Stimulated activated memory B cell treated with anti-CD40 and anti-IgM and Interleukin-4, amounts not matched to agents 10 μg/mL and 1 μg/mL and 100 μg/mL, for 72 hours (primary cell): ENCODE measurements around the gene IL1RN.

Experiments
- ATAC-seq: fragments of 150-1000 bp; cut with Tn5 transposase; 2 replicates; pipeline ENCODE4 v1.10.0; 2021
- H3K27ac Mint-ChIP-seq: one replicate; pipeline ENCODE4 v1.8.0; 2022; ENCODE audit warnings: mild to moderate bottlenecking, mixed read lengths
- H3K27me3 Mint-ChIP-seq: one replicate; pipeline ENCODE4 v1.8.0; 2022; ENCODE audit warnings: mixed read lengths
- H3K36me3 Mint-ChIP-seq: one replicate; pipeline ENCODE4 v1.8.0; 2022; ENCODE audit warnings: mixed read lengths
- H3K4me1 Mint-ChIP-seq: one replicate; pipeline ENCODE4 v1.8.0; 2022; ENCODE audit warnings: mixed read lengths
- H3K4me3 Mint-ChIP-seq: one replicate; pipeline ENCODE4 v1.8.0; 2022; ENCODE audit warnings: mild to moderate bottlenecking, moderate library complexity, mixed read lengths
- H3K9me3 Mint-ChIP-seq: one replicate; pipeline ENCODE4 v1.8.0; 2022; ENCODE audit warnings: mixed read lengths

The IL1RN gene

DNA sequence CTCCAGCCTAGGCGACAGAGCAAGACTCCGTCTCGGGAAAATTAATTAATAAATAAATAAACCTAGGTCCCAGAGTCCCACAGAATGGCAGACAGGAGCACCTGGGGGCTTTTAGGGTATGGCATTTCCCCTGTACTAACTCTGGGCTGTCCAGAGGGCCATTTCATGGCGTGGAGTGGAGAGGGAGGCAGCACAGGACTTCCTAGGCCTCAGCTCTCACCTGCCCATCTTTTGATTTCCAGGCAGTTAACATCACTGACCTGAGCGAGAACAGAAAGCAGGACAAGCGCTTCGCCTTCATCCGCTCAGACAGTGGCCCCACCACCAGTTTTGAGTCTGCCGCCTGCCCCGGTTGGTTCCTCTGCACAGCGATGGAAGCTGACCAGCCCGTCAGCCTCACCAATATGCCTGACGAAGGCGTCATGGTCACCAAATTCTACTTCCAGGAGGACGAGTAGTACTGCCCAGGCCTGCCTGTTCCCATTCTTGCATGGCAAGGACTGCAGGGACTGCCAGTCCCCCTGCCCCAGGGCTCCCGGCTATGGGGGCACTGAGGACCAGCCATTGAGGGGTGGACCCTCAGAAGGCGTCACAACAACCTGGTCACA lies 5.1 kb downstream of the IL1RN start:
- Mint-ChIP-seq H3K36me3 (no peaks in the 10 kb centered on the region), H3K4me3 (no peak overlapping the region), H3K9me3 (no peaks in the 10 kb centered on the region), H3K4me1 (peaks cover 16% of the 10 kb centered on the region), H3K27me3 (no peaks in the 10 kb centered on the region), H3K27ac (no peak overlapping the region)
- ATAC-seq = no peak

- Mint-ChIP-seq H3K27ac (no peak overlapping the region), H3K27me3 (no peaks in the 10 kb centered on the region), H3K9me3 (no peaks in the 10 kb centered on the region), H3K36me3 (no peaks in the 10 kb centered on the region), H3K4me1 (peaks cover 16% of the 10 kb centered on the region), H3K4me3 (no peak overlapping the region)
- no peak for ATAC-seq
Measured at GRCh38 chr2:113133704-113134598, 6.6 kb downstream of the IL1RN start.

DNA sequence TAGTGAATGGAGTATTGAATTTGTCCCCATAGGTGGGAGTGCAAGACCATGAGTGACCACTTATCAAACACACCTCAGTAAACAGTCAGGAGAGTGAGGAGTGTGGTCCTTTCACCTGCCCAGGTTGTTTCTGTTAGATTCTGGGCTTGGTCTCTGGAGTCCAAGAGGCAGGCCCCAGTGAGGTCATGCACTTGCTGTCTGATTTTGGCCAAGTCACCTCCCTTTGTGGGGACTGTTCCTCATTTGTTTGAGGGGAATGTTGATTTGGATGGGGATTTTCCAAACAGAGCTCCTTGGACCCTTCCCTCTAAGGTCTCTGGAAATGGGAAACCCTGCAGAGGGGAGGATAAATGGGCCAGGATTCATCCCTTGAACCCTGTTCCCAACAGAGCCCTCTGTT lies 7.3 kb downstream of the IL1RN start:
- peaks cover 18% of the 10 kb centered on the region for H3K4me1 Mint-ChIP-seq
- H3K36me3 Mint-ChIP-seq = no peaks in the 10 kb centered on the region
- ATAC-seq = no peak
- no peak overlapping the region for H3K4me3 Mint-ChIP-seq
- H3K9me3 Mint-ChIP-seq = no peaks in the 10 kb centered on the region
- H3K27ac Mint-ChIP-seq = no peak overlapping the region
- H3K27me3 Mint-ChIP-seq = no peaks in the 10 kb centered on the region

GRCh38 chr2:113135317-113135716 lies 7.9 kb downstream of the IL1RN start:
- Mint-ChIP-seq H3K9me3 (no peaks in the 10 kb centered on the region), H3K4me3 (no peak overlapping the region), H3K36me3 (no peaks in the 10 kb centered on the region), H3K4me1 (peaks cover 18% of the 10 kb centered on the region), H3K27me3 (no peaks in the 10 kb centered on the region), H3K27ac (no peak overlapping the region)
- no peak for ATAC-seq

DNA sequence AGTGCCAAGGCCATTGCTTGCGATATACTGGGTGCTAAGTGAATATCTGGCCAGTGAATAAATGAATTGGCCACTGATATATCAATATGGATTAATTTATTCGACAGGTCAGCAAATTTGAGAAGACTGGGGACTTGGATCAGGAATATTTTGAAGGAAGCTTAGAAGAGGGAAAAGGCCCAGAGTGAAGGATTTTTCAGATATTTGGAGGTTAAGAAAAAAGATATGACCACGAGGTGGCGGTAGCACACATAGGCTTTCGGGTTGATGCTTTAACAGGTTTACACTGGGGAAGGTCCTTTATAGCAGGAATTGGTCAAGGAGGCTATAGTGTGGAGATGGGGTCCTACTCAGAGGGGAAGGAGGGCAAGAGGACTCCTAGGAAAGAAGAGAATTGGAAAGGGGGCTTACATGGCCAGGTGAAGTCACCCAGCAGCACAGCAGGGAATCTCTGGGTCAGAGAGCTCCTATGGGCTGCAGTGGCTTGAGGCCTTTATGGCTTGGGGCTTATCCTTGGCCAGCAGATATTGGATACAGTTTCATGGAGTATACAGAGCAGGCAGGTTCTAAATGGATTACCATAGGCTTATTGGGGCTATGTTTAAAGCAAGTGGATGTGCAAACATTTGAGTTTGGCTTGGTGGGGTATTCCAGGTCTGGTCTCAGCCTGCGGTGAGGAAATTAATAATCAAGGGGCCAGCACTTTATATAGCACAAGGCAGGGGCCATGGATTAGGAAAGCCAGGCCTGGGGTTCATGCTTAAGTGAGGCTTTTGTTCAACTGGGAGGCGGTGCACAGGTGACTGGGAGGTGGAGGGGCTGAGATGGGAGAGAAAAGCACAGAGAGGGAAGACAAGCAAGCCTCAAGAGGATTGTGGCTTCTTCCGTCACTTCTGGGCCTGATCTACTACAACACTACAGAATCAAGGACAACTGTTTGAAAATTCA lies 9.7 kb downstream of the IL1RN start:
- H3K4me3 Mint-ChIP-seq = no peak overlapping the region
- H3K9me3 Mint-ChIP-seq = no peaks in the 10 kb centered on the region
- no peak overlapping the region for H3K27ac Mint-ChIP-seq
- no peaks in the 10 kb centered on the region for H3K27me3 Mint-ChIP-seq
- ATAC-seq = no peak
- H3K4me1 Mint-ChIP-seq = peaks cover 18% of the 10 kb centered on the region
- H3K36me3 Mint-ChIP-seq = no peaks in the 10 kb centered on the region

GRCh38 chr2:113137827-113138226 lies 10.4 kb downstream of the IL1RN start:
- peaks cover 18% of the 10 kb centered on the region for H3K4me1 Mint-ChIP-seq
- H3K27ac Mint-ChIP-seq = peak overlapping the region; percentile 76
- H3K4me3 Mint-ChIP-seq = no peak overlapping the region
- ATAC-seq = no peak
- no peaks in the 10 kb centered on the region for H3K27me3 Mint-ChIP-seq
- no peaks in the 10 kb centered on the region for H3K9me3 Mint-ChIP-seq
- H3K36me3 Mint-ChIP-seq = no peaks in the 10 kb centered on the region

GRCh38 chr2:113138428-113139322 lies 11.3 kb downstream of the IL1RN start:
- Mint-ChIP-seq H3K4me1 (peaks cover 18% of the 10 kb centered on the region), H3K9me3 (no peaks in the 10 kb centered on the region), H3K36me3 (no peaks in the 10 kb centered on the region), H3K27me3 (no peaks in the 10 kb centered on the region), H3K4me3 (peak overlapping the region; percentile 38), H3K27ac (peak overlapping the region; percentile 76)
- ATAC-seq = peak; percentile 73

GRCh38 chr2:113141451-113141850 lies 14.1 kb downstream of the IL1RN start:
- Mint-ChIP-seq H3K4me1 (peaks cover 18% of the 10 kb centered on the region), H3K9me3 (no peaks in the 10 kb centered on the region)

DNA sequence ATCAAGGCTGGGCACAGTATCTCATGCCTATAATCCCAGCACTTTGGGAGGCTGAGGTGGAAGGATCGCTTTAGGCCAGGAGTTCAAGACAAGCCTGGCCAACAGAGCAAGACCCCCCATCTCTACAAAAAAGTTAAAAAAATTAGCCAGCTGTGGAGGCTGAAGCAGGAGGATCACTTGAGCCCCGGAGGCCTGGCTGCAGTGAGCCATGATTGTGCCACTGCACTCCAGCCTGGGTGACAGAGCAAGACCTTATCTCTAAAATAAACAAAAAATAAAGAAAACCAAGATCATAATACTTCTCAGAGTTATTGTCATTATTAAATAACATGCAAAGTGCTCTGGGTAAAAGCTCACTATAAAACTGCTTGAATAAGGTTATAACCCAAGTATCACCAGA lies 14.9 kb downstream of the IL1RN start:
- Mint-ChIP-seq H3K4me3 (no peak overlapping the region), H3K27ac (no peak overlapping the region), H3K27me3 (no peaks in the 10 kb centered on the region), H3K9me3 (no peaks in the 10 kb centered on the region), H3K4me1 (peaks cover 12% of the 10 kb centered on the region), H3K36me3 (no peaks in the 10 kb centered on the region)
- ATAC-seq = no peak

More at GRCh38 chr2:113141451-113141850, 14.1 kb downstream of the IL1RN start:
- no peak for ATAC-seq
- no peaks in the 10 kb centered on the region for H3K27me3 Mint-ChIP-seq
- H3K4me3 Mint-ChIP-seq = no peak overlapping the region
- no peak overlapping the region for H3K27ac Mint-ChIP-seq
- no peaks in the 10 kb centered on the region for H3K36me3 Mint-ChIP-seq

DNA sequence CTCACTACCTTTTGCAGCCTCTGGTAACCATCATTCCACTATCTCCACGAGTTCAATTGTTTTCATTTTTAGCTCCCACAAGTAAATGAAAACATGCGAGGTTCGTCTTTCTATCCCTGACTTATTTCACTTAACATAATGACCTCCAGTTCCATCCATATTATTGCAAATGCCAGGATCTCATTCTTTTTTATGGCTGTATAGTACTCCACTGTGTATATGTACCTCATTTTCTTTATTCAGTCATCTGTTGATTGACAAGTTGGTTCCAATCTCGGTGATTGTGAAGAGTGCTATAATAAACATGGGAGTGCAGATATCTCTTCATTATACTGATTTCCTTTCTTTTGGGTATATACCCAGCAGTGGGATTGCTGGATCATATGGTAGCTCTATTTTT lies 16.9 kb downstream of the IL1RN start:
- no peaks in the 10 kb centered on the region for H3K9me3 Mint-ChIP-seq
- H3K27me3 Mint-ChIP-seq = no peaks in the 10 kb centered on the region
- peaks cover 8% of the 10 kb centered on the region for H3K4me1 Mint-ChIP-seq
- no peak for ATAC-seq
- H3K36me3 Mint-ChIP-seq = no peaks in the 10 kb centered on the region
- no peak overlapping the region for H3K4me3 Mint-ChIP-seq
- H3K27ac Mint-ChIP-seq = no peak overlapping the region

- peak; percentile 80 for ATAC-seq
- H3K4me3 Mint-ChIP-seq = no peak overlapping the region
Measured at GRCh38 chr2:113148606-113149552, 21.5 kb downstream of the IL1RN start.

DNA sequence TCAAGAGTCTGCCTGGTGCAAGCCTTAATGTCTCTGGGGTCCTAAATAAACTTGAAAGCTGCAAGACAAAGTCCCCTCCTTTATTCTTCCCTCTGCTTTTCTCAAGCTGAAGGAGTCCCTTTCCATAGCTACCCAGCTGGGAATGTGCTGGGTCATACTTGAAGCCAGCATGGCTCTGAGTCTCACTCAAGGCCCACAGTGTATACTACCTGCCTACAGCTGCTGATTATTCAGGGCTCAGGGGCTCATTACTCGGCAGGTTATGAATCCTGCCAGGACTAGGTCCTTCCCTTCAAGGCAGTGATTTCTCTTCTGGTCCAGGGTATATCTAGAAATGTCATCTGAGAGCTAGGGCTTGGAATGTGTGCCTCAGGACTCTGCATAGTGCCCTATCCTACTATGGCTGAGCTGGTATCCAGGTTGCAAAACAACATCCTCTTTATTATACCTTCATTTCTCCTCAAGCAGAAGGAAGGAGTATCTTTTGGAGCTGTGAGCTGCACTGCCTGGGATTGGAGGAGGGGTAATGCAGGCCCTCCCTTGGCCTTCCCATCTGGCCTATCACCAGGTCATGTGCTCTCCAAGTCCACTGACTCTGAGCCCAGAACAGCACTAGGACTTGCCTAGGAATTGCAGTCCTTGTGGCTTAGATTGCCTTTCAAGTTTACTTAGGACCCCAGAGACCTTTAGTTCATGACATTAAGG lies 22.3 kb downstream of the IL1RN start:
- Mint-ChIP-seq H3K4me1 (peaks cover 26% of the 10 kb centered on the region), H3K27ac (peak overlapping the region; percentile 73), H3K9me3 (no peaks in the 10 kb centered on the region), H3K36me3 (no peaks in the 10 kb centered on the region), H3K4me3 (no peak overlapping the region), H3K27me3 (no peaks in the 10 kb centered on the region)
- no peak for ATAC-seq

More at GRCh38 chr2:113148606-113149552, 21.5 kb downstream of the IL1RN start:
- Mint-ChIP-seq H3K36me3 (no peaks in the 10 kb centered on the region), H3K9me3 (no peaks in the 10 kb centered on the region), H3K27me3 (no peaks in the 10 kb centered on the region), H3K4me1 (peaks cover 26% of the 10 kb centered on the region), H3K27ac (peak overlapping the region; percentile 73)

GRCh38 chr2:113150258-113150601 lies 22.8 kb downstream of the IL1RN start:
- Mint-ChIP-seq H3K27ac (peak overlapping the region; percentile 73), H3K4me1 (peaks cover 26% of the 10 kb centered on the region), H3K36me3 (no peaks in the 10 kb centered on the region), H3K9me3 (no peaks in the 10 kb centered on the region), H3K4me3 (no peak overlapping the region), H3K27me3 (no peaks in the 10 kb centered on the region)
- no peak for ATAC-seq
